HG03432 (cell line): ENCODE data around the gene POC1A.

Source experiments
- ATAC-seq: cut with Tn5 transposase; IDR thresholded peaks from one replicate; pipeline ENCODE4 v1.9.1; 2021; ENCODE audit warnings: mild to moderate bottlenecking, moderate library complexity; ENCODE audit not compliant: unreplicated experiment

POC1A gene

DNA sequence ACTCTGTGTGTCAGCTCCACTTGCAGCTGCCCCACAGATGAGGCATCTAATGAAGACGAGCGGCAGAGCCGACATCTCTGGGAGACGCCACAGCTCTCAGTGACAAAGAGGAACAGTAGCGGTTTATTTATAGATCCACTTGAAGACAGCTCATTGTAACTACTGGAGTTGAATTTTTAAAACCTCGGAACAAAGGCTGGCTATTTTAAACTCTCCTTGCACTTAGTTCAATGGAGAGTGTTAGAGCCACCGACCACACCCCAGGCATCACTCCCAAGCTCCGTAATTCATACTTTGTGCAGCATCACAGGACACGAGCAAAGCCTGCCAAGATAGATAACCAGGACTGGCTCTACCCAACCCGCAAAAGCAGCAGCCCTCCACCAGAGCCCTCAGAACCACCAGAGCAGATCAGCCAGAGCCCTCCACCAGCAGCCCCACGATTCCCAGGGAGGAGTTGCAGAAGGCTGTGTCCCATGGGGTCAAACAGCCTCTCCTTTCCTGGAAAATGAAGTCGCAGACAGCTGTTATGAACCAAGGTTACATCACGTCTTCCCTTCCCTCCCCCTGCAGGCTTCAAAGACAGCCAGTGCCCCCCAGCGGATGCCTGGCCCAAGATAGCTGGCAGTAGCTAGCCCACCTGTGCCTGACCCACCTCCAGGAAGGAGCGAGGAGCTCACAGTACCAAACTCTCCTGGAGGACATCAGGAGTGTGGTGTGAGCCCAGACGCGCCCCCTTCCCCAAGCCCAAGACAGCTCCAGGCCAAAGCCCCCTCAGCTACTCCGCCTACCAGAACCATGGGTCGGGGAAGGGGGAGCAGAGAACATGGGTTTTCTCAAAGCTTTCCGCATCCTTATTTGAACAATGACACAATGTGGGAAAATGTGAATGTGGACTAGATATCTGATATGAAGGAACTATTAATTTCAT is 45.7 kb downstream of the POC1A start:
- no peak for ATAC-seq

DNA sequence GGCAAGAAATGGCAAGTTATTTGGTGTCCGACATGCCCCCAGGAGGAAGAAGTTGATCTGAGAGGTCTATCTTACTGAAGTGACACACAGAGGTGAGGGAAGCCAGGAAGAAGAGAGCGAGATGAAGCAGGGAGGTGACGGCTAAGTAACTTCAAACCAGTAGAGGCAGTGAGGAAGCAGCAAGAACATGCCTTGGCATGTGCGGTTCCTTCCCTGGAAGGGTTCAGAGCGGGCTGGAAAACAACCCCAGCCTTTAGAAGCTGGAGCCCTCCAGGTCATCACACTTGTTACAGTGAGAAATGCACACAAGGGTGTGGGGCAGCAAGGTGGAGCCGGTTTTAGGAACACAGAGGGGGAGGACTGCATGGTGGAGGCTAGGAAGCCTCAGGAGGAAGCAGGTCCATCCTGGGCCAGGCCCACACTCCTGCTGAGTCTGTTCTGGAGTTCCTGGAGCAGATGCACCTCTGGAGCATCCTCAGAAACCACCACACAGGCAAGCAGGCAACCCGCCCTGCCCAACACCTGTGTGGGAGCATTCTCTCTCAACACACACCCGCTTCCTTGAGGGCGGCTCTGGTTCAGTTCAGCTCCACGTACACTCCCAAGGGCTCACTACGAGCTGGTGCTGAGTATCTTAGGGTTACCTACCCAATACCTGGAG is 47.1 kb downstream of the POC1A start:
- ATAC-seq = no peak

DNA sequence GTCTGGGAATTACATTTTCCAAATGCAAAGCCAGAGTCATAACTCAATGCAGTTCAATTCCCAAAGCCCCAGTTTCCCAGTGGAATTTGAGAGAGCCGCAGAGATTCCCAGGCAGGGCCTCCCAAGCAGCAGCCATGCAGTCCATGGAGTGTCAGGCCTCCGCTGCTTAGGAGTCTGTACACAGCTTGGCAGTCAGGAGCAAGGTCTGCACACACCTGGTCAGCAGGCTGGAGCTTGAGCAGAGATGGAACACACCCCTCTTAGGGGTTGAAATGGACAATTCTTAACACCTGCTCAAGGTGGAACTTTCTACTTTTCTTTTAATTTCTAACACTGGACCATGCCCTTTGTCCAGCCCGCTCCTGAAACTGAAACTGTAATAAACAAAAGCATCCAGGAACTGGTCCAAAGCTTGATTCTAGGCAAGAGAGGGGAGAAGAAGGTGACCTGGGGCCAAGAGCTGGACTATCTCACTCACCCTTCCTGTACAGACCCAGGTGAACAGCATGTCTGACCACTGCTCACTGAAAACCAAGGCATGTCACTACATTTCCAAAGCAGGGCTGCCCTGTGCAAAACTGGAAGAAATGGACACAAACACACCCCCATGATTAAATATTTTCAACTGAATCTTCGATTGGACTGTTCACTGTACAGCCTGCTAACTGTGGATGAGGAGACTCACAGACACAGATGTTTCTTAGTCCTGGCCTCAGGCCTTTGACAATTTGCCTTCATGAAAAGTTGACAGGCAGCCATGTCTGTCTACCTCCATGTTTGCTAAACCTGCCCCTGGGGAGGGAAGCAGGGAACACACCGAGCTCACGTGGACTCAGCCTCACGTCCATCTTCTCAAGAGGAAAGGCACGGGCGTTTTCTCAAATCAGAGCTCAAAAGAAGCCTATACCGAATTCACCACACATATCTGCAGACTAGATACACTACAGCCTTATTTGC is 49.3 kb downstream of the POC1A start:
- ATAC-seq = no peak

DNA sequence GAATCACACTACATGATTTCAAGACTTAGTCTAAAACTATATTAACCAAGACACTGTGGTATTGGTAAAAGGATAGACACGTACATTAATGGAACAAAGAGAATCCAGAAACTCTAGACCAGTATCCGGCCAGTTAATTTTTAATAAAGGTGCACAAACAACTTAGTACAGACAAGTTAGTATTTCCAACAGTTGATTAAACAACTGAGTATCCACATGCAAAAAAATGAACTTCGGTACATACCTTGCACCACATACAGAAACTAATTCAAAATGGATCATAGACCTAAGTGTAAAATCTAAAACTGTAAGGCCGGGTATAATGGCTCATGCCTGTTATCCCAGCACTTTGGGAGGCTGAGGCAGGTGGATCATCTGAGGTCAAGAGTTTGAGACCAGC is 51.3 kb downstream of the POC1A start:
- ATAC-seq = no peak

GRCh38 chr3:52099001-52099401 is 55.2 kb downstream of the POC1A start:
- no peak for ATAC-seq

DNA sequence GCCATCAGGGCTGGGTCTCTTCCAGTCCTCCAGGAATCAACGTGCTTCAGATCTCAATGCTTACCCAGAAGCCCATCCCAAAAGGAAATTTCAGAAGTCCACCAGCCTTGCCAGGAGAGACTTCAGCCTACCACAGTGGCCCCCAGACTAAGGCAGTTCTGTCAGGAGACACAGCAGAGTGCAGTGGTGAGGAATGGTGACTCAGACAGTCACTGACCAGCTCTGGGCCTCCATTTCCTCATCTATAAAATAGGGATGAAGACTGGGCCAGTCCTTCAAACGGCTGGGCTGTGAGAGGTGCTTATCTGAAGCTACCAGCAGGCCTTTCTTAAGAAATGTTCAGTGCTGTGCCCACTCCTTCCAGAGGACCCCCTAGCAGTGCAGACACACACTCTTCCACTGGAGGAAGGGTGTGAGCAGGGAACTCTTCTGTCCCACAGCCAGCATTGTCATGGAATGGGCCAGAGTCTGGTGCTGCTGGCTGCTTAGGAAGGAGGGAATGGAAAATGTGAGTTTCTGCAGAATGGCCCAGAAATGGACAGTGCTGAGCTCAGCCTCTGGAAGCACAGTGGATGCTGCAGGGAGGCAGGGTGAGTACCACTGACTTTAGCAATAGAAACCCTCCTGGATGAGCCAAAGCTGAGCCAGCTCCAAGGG is 56.2 kb downstream of the POC1A start:
- no peak for ATAC-seq

- no peak for ATAC-seq
Observed at GRCh38 chr3:52095990-52096775, 58.0 kb downstream of the POC1A start.

GRCh38 chr3:52094571-52095485 is 59.4 kb downstream of the POC1A start:
- ATAC-seq = no peak

DNA sequence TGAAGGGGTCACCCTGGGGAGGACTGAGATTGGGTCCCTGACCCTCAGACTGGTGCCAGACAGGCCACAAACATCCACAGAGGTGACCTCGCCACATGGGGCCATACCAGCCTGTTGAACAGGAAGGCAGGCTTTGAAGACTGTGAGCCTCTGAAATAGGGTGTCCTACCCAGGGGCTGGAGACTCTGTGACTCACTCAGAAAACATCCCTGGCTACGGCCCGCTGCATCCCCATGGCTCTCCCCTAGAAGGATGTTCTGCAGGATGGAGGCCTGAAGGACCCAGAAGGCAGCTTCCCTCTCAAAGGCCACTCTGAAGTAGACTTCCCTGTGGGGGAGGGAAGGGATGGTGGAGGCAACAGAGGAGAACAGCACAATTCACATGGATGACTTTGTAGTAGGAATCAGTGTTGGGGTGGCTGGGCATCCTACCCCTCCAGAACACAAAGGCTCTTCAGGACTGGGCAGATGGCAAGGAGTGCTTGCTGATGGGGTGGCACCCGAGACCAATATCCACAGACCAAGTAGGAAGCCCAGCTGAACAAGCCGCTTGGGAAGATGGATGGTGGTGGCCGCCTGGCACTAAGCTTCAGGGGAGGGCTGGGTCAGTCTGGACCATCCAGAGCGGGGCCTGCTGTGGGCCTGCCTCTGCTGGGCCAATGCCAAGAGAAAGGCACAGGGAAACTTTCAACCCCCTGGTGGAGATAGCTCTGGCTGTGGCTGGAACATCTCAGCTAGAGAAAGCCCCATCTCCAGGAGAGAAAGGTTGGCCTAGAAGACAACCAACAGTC is 60.3 kb downstream of the POC1A start:
- no peak for ATAC-seq

DNA sequence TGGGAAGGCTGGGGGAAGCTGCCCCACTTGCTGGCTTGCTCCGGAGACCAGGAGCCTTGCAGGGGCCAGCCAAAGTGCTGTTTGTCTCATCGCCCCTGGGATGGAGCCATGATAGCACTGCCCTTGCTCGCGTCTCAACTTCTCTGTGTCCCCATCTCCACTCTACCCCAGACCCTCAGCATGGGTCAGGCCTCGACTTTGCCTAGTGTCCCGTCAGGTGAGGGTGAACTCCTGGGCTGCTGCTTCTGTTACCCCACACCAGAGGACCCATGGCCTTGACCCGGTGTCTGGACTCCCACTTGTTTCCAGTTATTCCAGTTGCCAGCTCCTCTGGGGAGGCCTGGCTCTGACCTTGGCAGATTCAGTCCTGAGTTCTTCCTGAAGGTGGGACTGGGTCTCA is 61.3 kb downstream of the POC1A start:
- ATAC-seq = no peak

DNA sequence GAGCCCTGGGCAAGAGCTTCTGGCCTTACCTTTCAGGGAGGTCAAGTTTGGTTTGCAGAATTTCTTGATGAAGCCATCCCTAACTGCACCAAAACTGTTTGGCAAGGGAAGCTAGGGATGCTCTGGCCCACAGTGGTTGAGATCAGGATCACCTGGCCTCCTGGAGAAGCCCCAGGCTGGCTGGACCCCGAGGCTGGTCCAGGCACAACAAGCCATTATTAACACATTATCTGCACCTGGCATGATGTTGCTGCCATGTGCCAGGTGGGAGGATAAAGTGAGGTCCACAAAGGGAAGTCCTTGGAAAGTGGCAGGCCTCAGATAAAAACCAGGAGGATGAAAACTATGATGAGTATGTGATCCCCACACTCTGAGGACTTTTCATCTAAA is 62.0 kb downstream of the POC1A start:
- ATAC-seq = no peak

DNA sequence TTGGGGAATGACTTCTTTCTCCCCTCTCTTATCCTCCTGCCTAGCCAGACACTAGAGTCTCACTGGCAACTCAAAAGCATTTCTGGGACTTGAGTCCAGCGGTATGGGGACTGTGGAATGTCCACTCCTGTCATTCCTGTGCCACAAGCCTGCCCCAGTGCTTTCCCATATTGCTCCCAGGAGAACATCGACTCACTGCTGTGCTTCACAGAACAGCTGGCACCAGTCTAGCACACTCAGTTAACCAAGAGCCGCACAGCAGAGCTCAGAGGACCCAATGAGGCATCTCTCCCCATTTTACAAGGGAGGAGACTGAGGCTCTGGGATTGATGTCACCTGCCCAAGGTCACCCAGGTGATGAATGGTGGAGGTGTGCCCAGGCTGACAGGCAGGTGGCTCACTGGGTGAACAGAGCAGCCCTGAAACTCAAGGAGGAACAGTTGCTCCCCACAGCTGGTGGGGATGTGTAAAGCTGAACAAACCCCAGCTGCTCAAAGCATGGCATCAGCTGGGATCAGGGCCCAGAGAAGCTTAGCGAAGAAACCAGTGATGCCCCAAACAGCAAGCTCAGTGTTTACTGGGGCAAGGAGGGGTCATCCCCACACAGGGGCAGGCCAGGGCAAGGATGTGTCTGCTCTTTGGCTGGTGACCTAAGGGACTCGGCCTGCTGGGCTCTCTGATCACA is 62.5 kb downstream of the POC1A start:
- ATAC-seq = no peak

- no peak for ATAC-seq
Observed at GRCh38 chr3:52090933-52091468, 63.2 kb downstream of the POC1A start.

DNA sequence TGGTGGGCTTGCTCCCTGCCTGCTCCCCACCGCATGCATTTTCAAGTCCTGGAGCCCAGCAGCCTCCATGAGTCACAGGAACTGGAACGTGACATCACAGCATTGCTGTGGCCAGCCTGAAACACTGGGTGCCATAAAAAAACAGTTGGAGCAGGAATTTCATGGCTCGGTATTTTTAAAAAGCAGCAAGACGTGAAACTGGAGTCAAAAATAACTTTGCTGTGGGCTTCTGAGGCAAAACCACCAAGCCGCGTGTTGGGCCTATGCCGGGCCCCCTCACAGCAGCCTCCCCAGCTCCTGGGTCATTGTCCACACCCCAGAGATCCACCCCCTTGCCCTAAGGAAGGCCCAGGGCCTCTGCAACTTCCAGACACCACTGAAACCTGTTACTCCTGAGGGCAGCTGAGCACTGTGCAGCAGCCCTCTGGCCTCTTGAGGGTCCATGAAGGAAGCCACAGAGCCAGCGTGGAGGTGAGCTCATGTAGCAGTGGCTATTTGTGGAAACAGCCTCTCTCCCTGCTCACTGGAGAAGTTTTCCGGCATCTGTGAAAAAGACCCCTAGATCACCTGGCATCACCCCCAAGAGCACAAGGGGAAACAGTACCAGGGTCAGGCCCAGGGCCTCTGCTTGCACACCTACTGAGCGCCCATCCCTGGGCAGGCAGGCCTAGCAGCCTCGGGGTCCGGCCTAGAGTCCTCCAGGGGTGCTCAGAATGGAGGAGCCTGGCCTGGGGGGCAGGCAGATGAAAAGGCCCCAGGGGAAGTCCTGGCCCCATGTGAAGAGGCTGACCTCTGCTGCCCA is 63.9 kb downstream of the POC1A start:
- no peak for ATAC-seq

DNA sequence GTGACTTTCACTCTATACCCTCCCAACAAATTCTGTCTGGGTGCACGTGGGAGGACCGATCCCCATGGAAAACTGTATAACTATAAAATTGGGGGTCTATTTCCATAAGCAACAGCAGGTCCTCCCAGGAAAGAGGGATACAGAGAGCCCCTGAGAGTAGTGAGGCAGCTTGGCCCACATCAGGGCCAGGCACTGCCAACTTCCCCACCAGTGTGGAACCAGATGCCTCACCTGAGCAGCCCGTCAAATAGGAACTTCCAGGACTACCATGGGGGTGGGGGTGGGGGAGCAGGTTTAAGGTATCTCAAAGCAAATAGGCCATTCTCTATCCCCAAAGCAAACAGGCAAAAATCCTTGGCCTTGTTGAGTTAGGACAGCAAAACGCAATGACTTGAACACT is 64.5 kb downstream of the POC1A start:
- ATAC-seq = no peak
